ENCODE data around the gene OLIG2. TPM values are rescaled to one million over a fixed set of nuclear protein-coding genes. Genes with fewer than 3 reads are reported as not detected.
A peak's percentile ranks its signal among the peaks of the same experiment; 100 is the strongest.

The OLIG2 gene
- total RNA-seq, 1 donor from 2014 or later = 2.5 TPM

DNA sequence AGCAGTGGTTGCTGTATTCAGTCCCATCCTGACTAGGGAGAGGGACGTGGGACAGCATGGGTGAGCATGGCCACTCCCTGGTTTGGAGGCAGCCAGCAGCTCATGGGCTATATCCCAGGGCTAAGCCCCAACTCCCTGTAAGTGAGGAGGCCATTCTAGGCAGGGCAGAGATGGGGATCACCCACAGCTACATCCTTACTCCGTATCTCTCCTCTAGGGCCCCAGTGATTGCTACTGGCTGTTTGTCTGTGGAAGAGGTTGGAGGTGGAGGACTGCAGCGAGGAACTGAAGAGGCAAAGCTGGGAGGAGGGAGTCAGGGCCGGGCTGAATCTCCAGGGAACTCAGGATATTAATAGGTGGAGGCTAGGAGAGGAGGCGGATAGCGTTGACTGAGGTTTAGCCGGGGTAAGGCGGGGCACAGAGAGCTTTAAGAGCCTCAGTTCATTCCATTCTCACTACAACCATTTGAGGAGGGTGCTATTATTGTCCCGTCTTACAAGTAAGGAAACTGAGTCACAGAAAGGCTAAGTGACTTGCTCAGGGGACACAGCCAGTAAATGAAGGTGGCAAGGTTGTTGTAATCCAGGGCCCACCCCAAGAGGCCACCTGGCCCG lies 6.8 kb downstream of the OLIG2 start:
- FAIRE-seq = no peak
- Histone ChIP-seq H4K20me1 (ENCODE audit: insufficient read depth, low read length) (peaks cover 7% of the 10 kb centered on the region), H3K4me2 (ENCODE audit: low read length) (no peak overlapping the region), H3K36me3 (ENCODE audit: insufficient read depth, low read length) (no peaks in the 10 kb centered on the region), H2AFZ (ENCODE audit: low read depth, low read length) (no peak overlapping the region), H3K27me3 (ENCODE audit: insufficient read depth, low read length) (peaks cover 73% of the 10 kb centered on the region), H3K27ac (ENCODE audit: low read depth, low read length) (no peak overlapping the region), H3K79me2 (ENCODE audit: insufficient read depth, low read length) (no peaks in the 10 kb centered on the region), H3K4me3 (ENCODE audit: insufficient read depth, low read depth, low read length) (no peak overlapping the region), H3K9ac (ENCODE audit: low read length) (no peak overlapping the region), H3K9me3 (ENCODE audit: insufficient read depth, low read depth, low read length) (no peaks in the 10 kb centered on the region), H3K4me1 (ENCODE audit: insufficient read depth, low read length) (peaks cover 11% of the 10 kb centered on the region)
- peaks cover 13% of the 10 kb centered on the region for H3K4me1 Mint-ChIP-seq (ENCODE audit: low read depth, unreplicated experiment)
- peaks cover 3% of the 10 kb centered on the region for H3K36me3 Mint-ChIP-seq (ENCODE audit: low read depth, unreplicated experiment)
- H3K9me3 Mint-ChIP-seq (ENCODE audit: unreplicated experiment) = peaks cover 4% of the 10 kb centered on the region
- DNase-seq (ENCODE audit: low read depth) = no peak
- peaks cover 37% of the 10 kb centered on the region for H3K27me3 Mint-ChIP-seq (ENCODE audit: low read depth, unreplicated experiment)
- TF ChIP-seq, protein P1, sequence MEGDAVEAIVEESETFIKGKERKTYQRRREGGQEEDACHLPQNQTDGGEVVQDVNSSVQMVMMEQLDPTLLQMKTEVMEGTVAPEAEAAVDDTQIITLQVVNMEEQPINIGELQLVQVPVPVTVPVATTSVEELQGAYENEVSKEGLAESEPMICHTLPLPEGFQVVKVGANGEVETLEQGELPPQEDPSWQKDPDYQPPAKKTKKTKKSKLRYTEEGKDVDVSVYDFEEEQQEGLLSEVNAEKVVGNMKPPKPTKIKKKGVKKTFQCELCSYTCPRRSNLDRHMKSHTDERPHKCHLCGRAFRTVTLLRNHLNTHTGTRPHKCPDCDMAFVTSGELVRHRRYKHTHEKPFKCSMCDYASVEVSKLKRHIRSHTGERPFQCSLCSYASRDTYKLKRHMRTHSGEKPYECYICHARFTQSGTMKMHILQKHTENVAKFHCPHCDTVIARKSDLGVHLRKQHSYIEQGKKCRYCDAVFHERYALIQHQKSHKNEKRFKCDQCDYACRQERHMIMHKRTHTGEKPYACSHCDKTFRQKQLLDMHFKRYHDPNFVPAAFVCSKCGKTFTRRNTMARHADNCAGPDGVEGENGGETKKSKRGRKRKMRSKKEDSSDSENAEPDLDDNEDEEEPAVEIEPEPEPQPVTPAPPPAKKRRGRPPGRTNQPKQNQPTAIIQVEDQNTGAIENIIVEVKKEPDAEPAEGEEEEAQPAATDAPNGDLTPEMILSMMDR (IDR thresholded peaks at IDR 0.05; ENCODE audit: insufficient read depth, low read depth, low read length) = no peak
- TF ChIP-seq EZH2 (IDR thresholded peaks at IDR 0.05; ENCODE audit: insufficient read depth, low read length) = peak; percentile 32
- no peak overlapping the region for H3K27ac Mint-ChIP-seq (ENCODE audit: unreplicated experiment)
- no peak overlapping the region for H3K4me3 Mint-ChIP-seq (ENCODE audit: unreplicated experiment)

DNA sequence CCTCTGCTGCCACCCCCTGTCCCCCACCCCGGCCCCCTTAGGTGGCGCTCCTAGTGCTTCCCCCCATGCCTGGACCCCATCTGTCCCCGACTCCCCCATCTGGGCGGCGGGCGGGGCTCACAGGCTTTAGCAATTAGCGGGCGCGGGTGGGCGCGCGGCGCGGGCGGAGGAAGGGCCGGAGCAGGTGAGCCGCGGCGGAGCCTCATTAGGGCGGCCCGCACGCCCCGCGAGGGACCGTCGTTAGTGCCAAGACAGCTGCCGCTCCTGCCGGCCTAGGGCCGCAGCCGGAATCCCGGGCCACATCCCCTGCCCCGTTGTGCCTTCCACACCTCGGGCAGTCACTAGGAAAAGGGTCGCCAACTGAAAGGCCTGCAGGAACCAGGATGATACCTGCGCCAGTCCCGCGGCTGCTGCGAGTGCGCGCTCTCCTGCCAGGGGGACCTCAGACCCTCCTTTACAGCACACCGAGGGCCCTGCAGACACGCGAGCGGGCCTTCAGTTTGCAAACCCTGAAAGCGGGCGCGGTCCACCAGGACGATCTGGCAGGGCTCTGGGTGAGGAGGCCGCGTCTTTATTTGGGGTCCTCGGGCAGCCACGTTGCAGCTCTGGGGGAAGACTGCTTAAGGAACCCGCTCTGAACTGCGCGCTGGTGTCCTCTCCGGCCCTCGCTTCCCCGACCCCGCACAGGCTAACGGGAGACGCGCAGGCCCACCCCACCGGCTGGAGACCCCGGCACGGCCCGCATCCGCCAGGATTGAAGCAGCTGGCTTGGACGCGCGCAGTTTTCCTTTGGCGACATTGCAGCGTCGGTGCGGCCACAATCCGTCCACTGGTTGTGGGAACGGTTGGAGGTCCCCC lies 7.6 kb downstream of the OLIG2 start:
- Mint-ChIP-seq H3K27ac (ENCODE audit: unreplicated experiment) (no peak overlapping the region), H3K27me3 (ENCODE audit: low read depth, unreplicated experiment) (peaks cover 35% of the 10 kb centered on the region)

More for the DNA sequence above, 7.6 kb downstream of the OLIG2 start:
- Mint-ChIP-seq H3K4me1 (ENCODE audit: low read depth, unreplicated experiment) (peaks cover 14% of the 10 kb centered on the region), H3K9me3 (ENCODE audit: unreplicated experiment) (peaks cover 4% of the 10 kb centered on the region), H3K36me3 (ENCODE audit: low read depth, unreplicated experiment) (peaks cover 3% of the 10 kb centered on the region), H3K4me3 (ENCODE audit: unreplicated experiment) (no peak overlapping the region)
- no peaks in the 10 kb centered on the region for H3K9me3 ChIP-seq (ENCODE audit: insufficient read depth, low read depth, low read length)
- H3K9ac ChIP-seq (ENCODE audit: low read length) = no peak overlapping the region
- DNase-seq (ENCODE audit: low read depth) (no peak), FAIRE-seq (no peak)
- H2AFZ ChIP-seq (ENCODE audit: low read depth, low read length) = peak overlapping the region; percentile 10
- no peak overlapping the region for H3K4me2 ChIP-seq (ENCODE audit: low read length)
- no peak overlapping the region for H3K4me3 ChIP-seq (ENCODE audit: insufficient read depth, low read depth, low read length)
- H3K27ac ChIP-seq (ENCODE audit: low read depth, low read length) = no peak overlapping the region
- H3K4me1 ChIP-seq (ENCODE audit: insufficient read depth, low read length) = peaks cover 11% of the 10 kb centered on the region
- peaks cover 7% of the 10 kb centered on the region for H4K20me1 ChIP-seq (ENCODE audit: insufficient read depth, low read length)
- no peaks in the 10 kb centered on the region for H3K79me2 ChIP-seq (ENCODE audit: insufficient read depth, low read length)
- H3K36me3 ChIP-seq (ENCODE audit: insufficient read depth, low read length) = no peaks in the 10 kb centered on the region
- TF ChIP-seq, protein P1 (IDR thresholded peaks at IDR 0.05; ENCODE audit: insufficient read depth, low read depth, low read length) = no peak
- peak; percentile 92 for TF ChIP-seq EZH2 (IDR thresholded peaks at IDR 0.05; ENCODE audit: insufficient read depth, low read length)
- H3K27me3 ChIP-seq (ENCODE audit: insufficient read depth, low read length) = peaks cover 67% of the 10 kb centered on the region
